ENCODE measurements around the gene ALDH1A1. TPM values are rescaled to one million over a fixed set of nuclear protein-coding genes. Genes with fewer than 3 reads are reported as not detected.

The ALDH1A1 gene
- total and polyA plus RNA-seq, 9 of the 15 experiments (the other 6 are each of a cell fraction or from before 2014, with no cell fraction given), result 1.8 to 86.3 (median 24.4) TPM

- Histone ChIP-seq H4K20me1 (replicated peaks; ENCODE audit: control insufficient read depth, insufficient read depth, low read length) (no peaks in the 10 kb centered on the region), H3K9me1 (ENCODE audit: control insufficient read depth, insufficient read depth, low read length) (no peaks in the 10 kb centered on the region), H3K9ac (ENCODE audit: insufficient read depth in 1 of 2, low read depth in 2 of 2, low read length in 2 of 2) (no peak overlapping the region), H3K4me1 (replicated peaks in 1 of 2; ENCODE audit: control insufficient read depth in 2 of 2, insufficient read depth in 2 of 2, low read length in 2 of 2) (no peaks in the 10 kb centered on the region), H3K27me3 (ENCODE audit: control insufficient read depth in 2 of 2, insufficient read depth in 2 of 2, low read length in 2 of 2) (no peaks in the 10 kb centered on the region), H3K9me3 (replicated peaks; ENCODE audit: control insufficient read depth, insufficient read depth, low read depth, low read length) (no peaks in the 10 kb centered on the region), H3K4me3 (no peak overlapping the region), H3K27ac (ENCODE audit: extremely low read depth, low read depth, low read length) (no peak overlapping the region), H3K36me3 (ENCODE audit: control insufficient read depth, insufficient read depth, low read length) (no peaks in the 10 kb centered on the region), H3K79me2 (ENCODE audit: control insufficient read depth, insufficient read depth, low read length) (no peaks in the 10 kb centered on the region), H3K4me2 (ENCODE audit: insufficient read depth, low read length) (no peak overlapping the region), H2AFZ (ENCODE audit: low read depth, low read length) (no peak overlapping the region)
- WGBS (ENCODE audit: insufficient coverage, low coverage, missing lambda C conversion rate), result 100% methylated on average over 1 of the region's 1 CpG
- BruUV-seq (replicated peaks), result no TSS peak
- CTCF ChIA-PET (ENCODE audit: low intra/inter-chr PET ratio), result no interaction called here
- in situ Hi-C loops (cut with MboI), result no loop called here
- ATAC-seq (no peak), DNase-seq (ENCODE audit: extremely low read depth in 1 of 4, low spot score in 3 of 4) (no peak), FAIRE-seq (no peak)
- intact Hi-C loops (cut with micrococcal nuclease), result no loop called here
- POLR2A ChIA-PET, result no interaction called here
- no peak for TF ChIP-seq SRSF1 (IDR thresholded peaks at IDR 0.05; ENCODE audit: low read depth, low read length)
- no peak for TF ChIP-seq POLR2A (conservative IDR thresholded peaks at IDR 0.05)
- TF ChIP-seq RREB1 (CRISPR knock-in tag; IDR thresholded peaks at IDR 0.05), result no peak
- no peak for TF ChIP-seq SAP30 (IDR thresholded peaks at IDR 0.05; ENCODE audit: borderline replicate concordance, insufficient read depth, low read depth, low read length, poor library complexity, severe bottlenecking)
- TF ChIP-seq MED1 (CRISPR knock-in tag; IDR thresholded peaks at IDR 0.05; ENCODE audit: borderline replicate concordance), result no peak
- no peak for TF ChIP-seq MBD2 (IDR thresholded peaks at IDR 0.05; ENCODE audit: borderline replicate concordance, low read depth)
- no peak for TF ChIP-seq ARHGAP35 (IDR thresholded peaks at IDR 0.05; ENCODE audit: partially characterized antibody)
- no peak for TF ChIP-seq ZNF695 (CRISPR knock-in tag; IDR thresholded peaks at IDR 0.05)
- TF ChIP-seq NFYB (IDR thresholded peaks at IDR 0.05; ENCODE audit: extremely low read depth, insufficient read length), result no peak
- TF ChIP-seq KLF13 (tag; IDR thresholded peaks at IDR 0.05; ENCODE audit: borderline replicate concordance, low read depth), result no peak
- no peak for TF ChIP-seq ZMIZ1 (IDR thresholded peaks at IDR 0.05; ENCODE audit: low read depth in 2 of 2, low read length in 2 of 2)
Observed at GRCh38 chr9:72886386-72886785, 66.5 kb downstream of the ALDH1A1 start.
